GM12878 (cell line): Measurements from ENCODE around the gene CLDN15.

Experiments
- BCLAF1 ChIP-seq: fragments of 450-650 bp; IDR thresholded peaks from 2 replicates; pipeline ENCODE4 v1.6.1; 2017; ENCODE audit warnings: antibody characterized with exemption, mild to moderate bottlenecking, moderate library complexity
- BMI1 ChIP-seq: fragments of 450-650 bp; IDR thresholded peaks from 2 replicates; pipeline ENCODE4 v1.6.1; 2016; ENCODE audit warnings: mild to moderate bottlenecking, moderate library complexity, borderline replicate concordance
- CEBPB ChIP-seq, 2 experiments: fragments of 150-350 bp in 1 of 2; IDR thresholded peaks; 2 replicates each; pipeline ENCODE4 v1.6.1; 2012 to 2014; ENCODE audit warnings: low read depth in 2 of 2, low read length in 2 of 2, borderline replicate concordance in 1 of 2, inconsistent platforms in 1 of 2
- CTCF ChIP-seq, 3 experiments: IDR thresholded peaks in 2 of 3; conservative IDR thresholded peaks in 1 of 3; 2 replicates each; pipeline ENCODE4 v1.5.1; 2011; ENCODE audit warnings: low read depth in 3 of 3, low read length in 3 of 3, mild to moderate bottlenecking in 3 of 3, control low read depth in 2 of 3, moderate library complexity in 2 of 3, inconsistent platforms in 1 of 3, mixed read lengths in 1 of 3; ENCODE audit not compliant: control insufficient read depth in 2 of 3, insufficient read depth in 1 of 3; ENCODE audit errors: extremely low read depth in 1 of 3
- EZH2 ChIP-seq: IDR thresholded peaks from 2 replicates; pipeline ENCODE4 v1.6.1; 2012; ENCODE audit warnings: low read depth, mild to moderate bottlenecking, control low read depth, inconsistent platforms, low read length, borderline replicate concordance; ENCODE audit not compliant: control insufficient read depth
- KDM1A ChIP-seq: fragments of 200-600 bp; sonication (generic); IDR thresholded peaks from 2 replicates; pipeline ENCODE4 v1.6.1; 2016; ENCODE audit warnings: borderline replicate concordance
- MTA2 ChIP-seq: fragments of 450-650 bp; IDR thresholded peaks from 2 replicates; pipeline ENCODE4 v1.6.1; 2016; ENCODE audit warnings: low read depth, mild to moderate bottlenecking, moderate library complexity
- POLR2A ChIP-seq: IDR thresholded peaks from 2 replicates; pipeline ENCODE4 v1.6.1; 2011; ENCODE audit warnings: low read depth, mild to moderate bottlenecking, low read length
- SUZ12 ChIP-seq: fragments of 200-600 bp; sonication (generic); IDR thresholded peaks from one replicate; pipeline ENCODE4 v1.6.1; 2018; ENCODE audit warnings: antibody characterized with exemption, mild to moderate bottlenecking; ENCODE audit not compliant: unreplicated experiment
- TCF3 ChIP-seq: IDR thresholded peaks from 2 replicates; pipeline ENCODE4 v1.6.1; 2012; ENCODE audit warnings: low read depth, mild to moderate bottlenecking, low read length, borderline replicate concordance; ENCODE audit not compliant: insufficient read depth
- ZBTB11 ChIP-seq: fragments of 450-650 bp; formaldehyde crosslinking; IDR thresholded peaks from 2 replicates; pipeline ENCODE4 v1.5.0; 2022; ENCODE audit warnings: mild to moderate bottlenecking, missing genetic modification characterization
- ZBTB33 ChIP-seq: fragments of 450-650 bp; IDR thresholded peaks from 2 replicates; pipeline ENCODE4 v1.6.1; 2017; ENCODE audit warnings: mild to moderate bottlenecking
- TF ChIP-seq, protein P1 (sequence below): IDR thresholded peaks from 2 replicates; pipeline ENCODE4 v1.6.1; 2011; ENCODE audit warnings: borderline replicate concordance, low read depth, mild to moderate bottlenecking, moderate library complexity, mixed read lengths, low read length; ENCODE audit not compliant: insufficient read depth; ENCODE audit errors: extremely low read length

DNA sequence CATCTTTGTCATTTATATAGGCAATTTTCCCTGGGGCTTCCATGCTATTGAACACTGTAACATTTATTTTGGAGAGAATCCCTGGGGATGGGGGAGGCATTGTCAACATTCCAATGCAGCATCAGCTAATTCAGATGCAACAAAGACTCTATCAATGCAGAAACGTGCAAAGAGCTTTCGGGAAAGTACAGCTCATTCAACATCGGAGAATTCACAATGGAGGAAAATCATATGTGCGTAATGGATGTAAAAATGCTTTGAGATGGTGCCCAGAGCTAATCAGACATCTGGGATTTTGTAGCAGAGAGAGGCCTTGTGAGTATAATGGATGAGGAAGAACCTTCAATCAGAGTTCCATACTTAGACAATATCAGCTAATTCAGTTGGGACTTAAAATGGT lies 35.6 kb upstream of the CLDN15 start:
- TF ChIP-seq CTCF (IDR thresholded peaks at IDR 0.05 in 2 of 3, conservative IDR thresholded peaks at IDR 0.05 in 1 of 3; ENCODE audit: control insufficient read depth in 2 of 3, extremely low read depth in 1 of 3, insufficient read depth in 1 of 3, low read depth in 3 of 3, low read length in 3 of 3): no peak
- TF ChIP-seq, protein P1, sequence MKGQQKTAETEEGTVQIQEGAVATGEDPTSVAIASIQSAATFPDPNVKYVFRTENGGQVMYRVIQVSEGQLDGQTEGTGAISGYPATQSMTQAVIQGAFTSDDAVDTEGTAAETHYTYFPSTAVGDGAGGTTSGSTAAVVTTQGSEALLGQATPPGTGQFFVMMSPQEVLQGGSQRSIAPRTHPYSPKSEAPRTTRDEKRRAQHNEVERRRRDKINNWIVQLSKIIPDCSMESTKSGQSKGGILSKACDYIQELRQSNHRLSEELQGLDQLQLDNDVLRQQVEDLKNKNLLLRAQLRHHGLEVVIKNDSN: no peak
- TF ChIP-seq BMI1: no peak
- no peak for TF ChIP-seq SUZ12
- no peak for TF ChIP-seq MTA2
- TF ChIP-seq BCLAF1: no peak
- no peak for TF ChIP-seq EZH2
- no peak for TF ChIP-seq POLR2A
- TF ChIP-seq ZBTB11: no peak
- no peak for TF ChIP-seq KDM1A
- TF ChIP-seq TCF3: no peak
- no peak for TF ChIP-seq ZBTB33
- no peak for TF ChIP-seq CEBPB (IDR thresholded peaks at IDR 0.05; ENCODE audit: borderline replicate concordance in 1 of 2, low read depth in 2 of 2, low read length in 2 of 2)
